Subcutaneous adipose tissue (tissue), 4 donors: ENCODE measurements around the gene CLIC1. TPM values are rescaled to one million over a fixed set of nuclear protein-coding genes. Genes with fewer than 3 reads are reported as not detected.

Experiments used
- total RNA-seq, 4 donors: library from RNA; depleted of rRNA; stranded (reverse); fragments of >200 nt; gene quantifications; one replicate each; pipeline ENCODE4 v1.1.0, GENCODE V29; 2016
- TF ChIP-seq, protein P1 (sequence below): fragments of 450-650 bp; IDR thresholded peaks from one replicate; pipeline ENCODE4 v1.5.1; 2016; ENCODE audit warnings: low read depth, mild to moderate bottlenecking, control low read depth, antibody characterized with exemption, moderate library complexity

CLIC1 gene
- total RNA-seq, 4 donors from 2014 or later = 181 to 503 (median 311) TPM

- TF ChIP-seq, protein P1, sequence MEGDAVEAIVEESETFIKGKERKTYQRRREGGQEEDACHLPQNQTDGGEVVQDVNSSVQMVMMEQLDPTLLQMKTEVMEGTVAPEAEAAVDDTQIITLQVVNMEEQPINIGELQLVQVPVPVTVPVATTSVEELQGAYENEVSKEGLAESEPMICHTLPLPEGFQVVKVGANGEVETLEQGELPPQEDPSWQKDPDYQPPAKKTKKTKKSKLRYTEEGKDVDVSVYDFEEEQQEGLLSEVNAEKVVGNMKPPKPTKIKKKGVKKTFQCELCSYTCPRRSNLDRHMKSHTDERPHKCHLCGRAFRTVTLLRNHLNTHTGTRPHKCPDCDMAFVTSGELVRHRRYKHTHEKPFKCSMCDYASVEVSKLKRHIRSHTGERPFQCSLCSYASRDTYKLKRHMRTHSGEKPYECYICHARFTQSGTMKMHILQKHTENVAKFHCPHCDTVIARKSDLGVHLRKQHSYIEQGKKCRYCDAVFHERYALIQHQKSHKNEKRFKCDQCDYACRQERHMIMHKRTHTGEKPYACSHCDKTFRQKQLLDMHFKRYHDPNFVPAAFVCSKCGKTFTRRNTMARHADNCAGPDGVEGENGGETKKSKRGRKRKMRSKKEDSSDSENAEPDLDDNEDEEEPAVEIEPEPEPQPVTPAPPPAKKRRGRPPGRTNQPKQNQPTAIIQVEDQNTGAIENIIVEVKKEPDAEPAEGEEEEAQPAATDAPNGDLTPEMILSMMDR = no peak
Observed at GRCh38 chr6:31765910-31766794, 29.8 kb upstream of the CLIC1 start.

DNA sequence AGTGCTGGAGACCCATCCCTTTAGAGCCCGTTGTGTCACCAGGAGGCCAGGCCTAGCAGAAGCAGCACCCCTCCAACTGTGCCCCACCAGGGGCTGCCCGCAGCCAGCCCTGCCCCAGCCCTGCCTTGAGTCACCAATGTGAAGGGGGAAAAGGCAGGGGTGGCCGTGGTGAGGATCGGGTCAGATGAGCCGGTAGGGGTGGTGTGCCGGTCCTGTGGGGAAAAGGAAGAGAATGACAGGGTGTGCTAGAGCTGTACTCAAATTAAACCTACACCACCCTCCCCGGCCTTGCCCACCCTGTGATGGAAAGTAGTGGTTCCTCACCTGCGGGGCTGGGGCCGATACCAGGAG is 29.2 kb upstream of the CLIC1 start:
- TF ChIP-seq, protein P1 = no peak

DNA sequence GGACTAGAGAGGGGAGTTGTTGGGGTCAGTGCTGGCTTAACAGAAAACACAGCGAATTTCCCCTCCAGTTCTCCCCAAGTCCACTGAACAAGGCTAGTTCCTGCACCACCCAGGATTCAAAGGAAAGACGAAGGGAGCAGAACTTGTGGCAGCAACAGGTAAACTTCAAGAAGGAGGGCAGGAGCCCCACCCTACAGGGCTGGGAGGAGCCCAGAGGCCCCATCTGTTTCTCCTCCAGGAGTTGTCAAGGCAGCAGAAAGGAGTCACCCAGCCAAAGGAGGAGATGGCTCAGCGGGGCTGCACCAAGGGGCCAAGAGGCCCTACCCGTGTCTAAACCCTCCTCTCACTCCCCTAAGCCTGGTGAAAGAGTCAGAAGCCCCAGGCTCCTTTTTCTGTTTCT is 27.9 kb upstream of the CLIC1 start:
- TF ChIP-seq, protein P1 = no peak

- TF ChIP-seq, protein P1 = no peak
Observed at GRCh38 chr6:31763619-31763940, 27.2 kb upstream of the CLIC1 start.

DNA sequence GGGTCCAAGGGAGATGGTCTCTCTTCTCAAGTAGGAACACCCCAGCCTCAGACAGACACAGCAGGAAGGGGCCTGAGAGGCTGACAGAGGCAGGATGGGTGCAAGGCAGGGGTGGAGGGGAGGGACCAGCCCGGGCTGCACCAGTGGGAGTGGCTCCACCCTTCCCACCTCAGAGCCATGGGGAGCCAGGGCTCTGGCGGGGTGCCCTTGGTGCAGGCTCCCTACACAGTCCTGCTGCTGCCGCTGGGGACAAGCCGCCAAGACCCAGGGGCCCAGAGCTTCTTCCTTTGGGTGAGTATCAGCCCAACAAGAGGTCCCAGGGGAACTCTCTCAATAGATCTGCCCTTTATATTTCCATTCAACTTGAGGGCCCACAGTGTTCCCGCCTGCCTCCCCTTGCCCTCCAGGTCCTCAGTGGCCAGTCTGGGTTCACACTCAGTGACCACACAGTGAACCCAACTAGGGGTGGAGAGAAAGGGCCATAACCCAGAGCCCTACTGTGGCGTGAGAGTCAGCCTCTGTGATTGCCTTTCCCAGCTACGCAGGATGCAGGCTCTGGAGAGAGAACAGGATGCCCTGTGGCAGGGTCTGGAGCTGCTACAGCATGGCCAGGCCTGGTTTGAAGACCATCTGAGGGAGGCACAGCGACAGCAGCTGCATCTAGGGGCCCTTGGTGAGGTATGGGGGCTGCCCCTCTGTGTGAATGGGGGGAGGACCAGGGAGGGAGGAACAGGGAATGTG is 26.7 kb upstream of the CLIC1 start:
- TF ChIP-seq, protein P1 = no peak

DNA sequence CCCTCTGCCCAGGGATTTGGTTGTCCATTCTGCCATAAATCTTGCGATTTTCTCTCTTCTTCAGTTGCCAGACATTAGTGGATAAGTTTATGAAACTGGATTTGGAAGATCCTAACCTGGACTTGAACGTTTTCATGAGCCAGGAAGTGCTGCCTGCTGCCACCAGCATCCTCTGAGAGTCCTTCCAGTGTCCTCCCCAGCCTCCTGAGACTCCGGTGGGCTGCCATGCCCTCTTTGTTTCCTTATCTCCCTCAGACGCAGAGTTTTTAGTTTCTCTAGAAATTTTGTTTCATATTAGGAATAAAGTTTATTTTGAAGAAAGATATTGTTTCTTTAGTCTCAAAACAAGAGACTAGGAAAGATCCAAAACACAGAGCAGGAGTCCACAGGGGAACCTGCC is 26.0 kb upstream of the CLIC1 start, which contains the start of gene SAPCD1:
SAPCD1 (plus strand) TSS at position 301 of the 400 bp plus-strand sequence. CDS start 399 bp downstream, outside the sequence.
- TF ChIP-seq, protein P1 = no peak

GRCh38 chr6:31761343-31761742 is 25.0 kb upstream of the CLIC1 start:
- TF ChIP-seq, protein P1 = no peak
